Measurements from ENCODE around the gene SLC2A9. TPM values are rescaled to one million over a fixed set of nuclear protein-coding genes. Genes with fewer than 3 reads are reported as not detected.

The SLC2A9 gene
- total and polyA plus RNA-seq, 2 donors (not counting 3 experiments of a cell fraction or from before 2014, with no cell fraction given) = 1.6 to 1.8 TPM

DNA sequence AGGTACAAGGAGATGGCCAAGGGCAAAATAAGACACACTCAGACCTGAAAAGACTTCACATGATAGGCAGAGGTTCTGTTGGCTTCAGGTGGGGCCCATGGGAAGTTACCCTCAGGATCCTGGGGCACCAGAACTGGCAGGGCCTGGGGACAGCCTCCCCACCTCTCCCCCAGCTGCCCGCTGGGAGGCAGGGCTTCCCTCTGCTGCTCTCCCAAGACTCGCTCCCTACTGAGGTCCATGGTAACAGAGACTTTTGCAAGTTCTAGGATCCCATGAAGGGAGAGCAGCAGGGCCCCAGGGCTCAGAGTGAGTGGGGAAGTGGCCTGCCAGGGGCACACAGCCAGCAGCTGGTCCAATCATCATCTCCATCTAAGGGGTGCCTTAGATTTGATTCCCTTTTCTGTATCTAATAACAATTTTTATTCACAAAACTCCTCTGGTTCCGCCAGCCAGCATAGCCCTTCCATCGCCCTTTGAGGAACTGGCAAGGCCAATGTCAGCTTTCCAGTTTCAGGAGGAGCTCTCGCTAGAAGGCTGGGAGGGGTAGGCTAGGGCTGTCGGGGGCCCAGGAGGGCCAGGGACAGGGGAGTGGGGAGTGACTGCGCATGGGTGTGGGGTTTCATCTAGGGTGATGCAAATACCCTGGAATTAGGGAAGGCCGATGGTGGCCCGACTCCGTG is 78.2 kb downstream of the SLC2A9 start:
- ChIA-PET CTCF (no interaction called here), POLR2A (no interaction called here)
- TF ChIP-seq POLR2A (IDR thresholded peaks at IDR 0.05; ENCODE audit: low read depth, low read length) (no peak), EZH2 (IDR thresholded peaks at IDR 0.05; ENCODE audit: borderline replicate concordance, low read depth, low read length, severe bottlenecking) (no peak), POLR2AphosphoS5 (IDR thresholded peaks at IDR 0.05; ENCODE audit: insufficient read depth, low read depth, low read length) (no peak), GATA2 (IDR thresholded peaks at IDR 0.05; ENCODE audit: insufficient read depth, insufficient read length, low read depth, low read length) (no peak), MYC (IDR thresholded peaks at IDR 0.05; ENCODE audit: low read depth, low read length) (no peak), JUN (IDR thresholded peaks at IDR 0.05; ENCODE audit: borderline replicate concordance, insufficient read depth, insufficient read length, low read depth) (no peak), FOS (IDR thresholded peaks at IDR 0.05; ENCODE audit: borderline replicate concordance, insufficient read depth, low read length) (no peak)
- TF ChIP-seq, protein P1, sequence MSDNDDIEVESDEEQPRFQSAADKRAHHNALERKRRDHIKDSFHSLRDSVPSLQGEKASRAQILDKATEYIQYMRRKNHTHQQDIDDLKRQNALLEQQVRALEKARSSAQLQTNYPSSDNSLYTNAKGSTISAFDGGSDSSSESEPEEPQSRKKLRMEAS (IDR thresholded peaks at IDR 0.05; ENCODE audit: insufficient read depth, insufficient read length) = no peak
- TF ChIP-seq, protein P2, sequence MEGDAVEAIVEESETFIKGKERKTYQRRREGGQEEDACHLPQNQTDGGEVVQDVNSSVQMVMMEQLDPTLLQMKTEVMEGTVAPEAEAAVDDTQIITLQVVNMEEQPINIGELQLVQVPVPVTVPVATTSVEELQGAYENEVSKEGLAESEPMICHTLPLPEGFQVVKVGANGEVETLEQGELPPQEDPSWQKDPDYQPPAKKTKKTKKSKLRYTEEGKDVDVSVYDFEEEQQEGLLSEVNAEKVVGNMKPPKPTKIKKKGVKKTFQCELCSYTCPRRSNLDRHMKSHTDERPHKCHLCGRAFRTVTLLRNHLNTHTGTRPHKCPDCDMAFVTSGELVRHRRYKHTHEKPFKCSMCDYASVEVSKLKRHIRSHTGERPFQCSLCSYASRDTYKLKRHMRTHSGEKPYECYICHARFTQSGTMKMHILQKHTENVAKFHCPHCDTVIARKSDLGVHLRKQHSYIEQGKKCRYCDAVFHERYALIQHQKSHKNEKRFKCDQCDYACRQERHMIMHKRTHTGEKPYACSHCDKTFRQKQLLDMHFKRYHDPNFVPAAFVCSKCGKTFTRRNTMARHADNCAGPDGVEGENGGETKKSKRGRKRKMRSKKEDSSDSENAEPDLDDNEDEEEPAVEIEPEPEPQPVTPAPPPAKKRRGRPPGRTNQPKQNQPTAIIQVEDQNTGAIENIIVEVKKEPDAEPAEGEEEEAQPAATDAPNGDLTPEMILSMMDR (IDR thresholded peaks at IDR 0.05; ENCODE audit: extremely low read depth in 1 of 2, insufficient read depth in 1 of 2, low read depth in 1 of 2, low read length in 2 of 2) = no peak
- H3K4me1 ChIP-seq (ENCODE audit: control insufficient read depth, extremely low read depth, insufficient read depth, low read length) = no peaks in the 10 kb centered on the region
- no peak overlapping the region for H3K4me2 ChIP-seq (ENCODE audit: insufficient read depth, low read length)
- no peaks in the 10 kb centered on the region for H3K36me3 ChIP-seq (ENCODE audit: control insufficient read depth in 2 of 2, extremely low read depth in 1 of 2, insufficient read depth in 2 of 2, low read length in 2 of 2)
- no peaks in the 10 kb centered on the region for H3K9me1 ChIP-seq (replicated peaks; ENCODE audit: control insufficient read depth, extremely low read depth, insufficient read depth, low read length)
- no peaks in the 10 kb centered on the region for H4K20me1 ChIP-seq (replicated peaks; ENCODE audit: control insufficient read depth, extremely low read depth, insufficient read depth, low read length)
- H3K4me3 ChIP-seq (replicated peaks in 1 of 3; ENCODE audit: insufficient read depth in 1 of 3, low read depth in 1 of 3, low read length in 3 of 3) = no peak overlapping the region
- no peaks in the 10 kb centered on the region for H3K27me3 ChIP-seq (ENCODE audit: control insufficient read depth in 2 of 2, insufficient read depth in 2 of 2, low read length in 2 of 2)
- FAIRE-seq (no peak), DNase-seq (ENCODE audit: low read depth, low spot score) (no peak)
- no peaks in the 10 kb centered on the region for H3K79me2 ChIP-seq (ENCODE audit: control insufficient read depth, insufficient read depth, low read length)
- no peak overlapping the region for H3K27ac ChIP-seq (ENCODE audit: insufficient read depth, low read depth, low read length)
- dilution Hi-C loops (cut with MboI; ENCODE audit: extremely low pct_ligation_motif_present, low sequenced_read_pairs) = no loop called here
- intact Hi-C loops (cut with micrococcal nuclease) = no loop called here
- H3K9me3 ChIP-seq (replicated peaks; ENCODE audit: control insufficient read depth, insufficient read depth, low read length) = no peaks in the 10 kb centered on the region
- BruUV-seq (replicated peaks) = no TSS peak
- H2AFZ ChIP-seq (ENCODE audit: low read depth, low read length) = no peak overlapping the region
- no peak overlapping the region for H3K9ac ChIP-seq (replicated peaks; ENCODE audit: extremely low read depth, insufficient read depth, low read length)
